Measurements from ENCODE around the gene MOB3B.
A peak's percentile ranks its signal among the peaks of the same experiment; 100 is the strongest.

Gene MOB3B

DNA sequence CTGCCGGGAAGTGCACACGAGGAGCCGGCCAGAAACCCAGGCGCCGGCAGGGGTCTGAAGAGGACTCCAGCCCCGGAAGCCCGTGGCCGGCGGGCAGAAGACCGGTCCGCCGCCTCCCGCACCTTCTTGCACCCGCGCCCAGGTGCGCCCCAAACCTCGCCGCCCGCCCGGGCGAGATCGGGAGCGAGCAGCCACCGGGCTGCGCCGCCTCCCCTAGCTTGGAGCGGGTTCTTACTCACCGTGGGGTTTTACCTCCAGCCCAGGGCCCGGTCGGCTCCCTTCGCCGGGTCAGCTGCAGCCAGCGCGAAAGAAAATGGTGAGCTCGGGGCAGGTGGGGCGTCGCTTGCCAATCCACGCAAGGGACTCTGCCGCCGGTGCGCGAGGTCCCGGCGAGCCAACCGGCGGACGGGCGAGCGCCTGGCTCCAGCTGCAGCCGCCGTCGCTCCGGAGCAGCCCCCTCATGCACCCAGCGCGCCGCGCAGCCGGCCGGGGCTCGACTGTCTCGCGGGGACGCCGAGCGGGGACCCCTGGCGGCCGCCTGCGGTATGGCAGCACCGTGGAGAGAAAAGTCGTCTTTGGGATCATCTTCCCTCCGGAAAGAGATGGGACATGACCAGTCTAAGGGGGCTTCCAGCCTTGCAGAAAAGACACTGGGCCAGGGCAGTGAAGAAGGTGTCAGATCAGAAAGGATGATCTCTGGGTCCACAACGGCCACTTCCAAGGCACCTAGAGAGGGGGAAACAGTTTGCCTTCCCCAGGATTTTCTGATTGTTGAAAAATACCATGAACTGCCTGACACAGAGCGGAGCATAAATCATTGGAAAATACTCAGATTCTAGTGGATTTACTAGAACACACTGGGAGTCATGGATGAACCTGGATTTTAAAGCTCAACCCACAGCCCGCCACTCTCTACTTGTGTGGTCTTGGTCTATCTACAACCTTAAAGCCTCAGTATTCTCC, at the start of gene MOB3B:
Gene MOB3B (minus strand): TSS at position 499 of the 963 bp plus-strand sequence. CDS start 74,264 bp downstream, outside the sequence.
- DNase-seq, result peak; percentile 68

GRCh38 chr9:27573634-27574590, 44.3 kb upstream of the MOB3B start:
- DNase-seq, result peak; percentile 100

- no peak for DNase-seq
Observed at GRCh38 chr9:27572918-27573633, 43.5 kb upstream of the MOB3B start, which contains the start of gene C9orf72. TSS of gene C9orf72 (minus strand) at chr9:27573481. CDS start at chr9:27567120, 6,361 bp downstream.

DNA sequence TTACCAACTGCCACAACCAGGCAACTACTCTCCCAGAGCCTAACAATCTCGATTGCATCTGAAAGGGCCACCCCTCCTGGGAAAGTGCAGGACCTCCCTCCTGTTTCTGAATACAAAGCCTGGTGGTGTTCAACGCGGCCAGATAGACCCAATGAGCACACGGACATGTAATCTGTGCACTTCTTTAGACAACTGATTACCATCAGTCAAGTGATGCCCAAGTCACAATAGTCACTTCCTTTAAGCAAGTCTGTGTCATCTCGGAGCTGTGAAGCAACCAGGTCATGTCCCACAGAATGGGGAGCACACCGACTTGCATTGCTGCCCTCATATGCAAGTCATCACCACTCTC, 42.9 kb upstream of the MOB3B start:
- DNase-seq, result peak; percentile 63

- no peak for DNase-seq
Observed at GRCh38 chr9:27572061-27572460, 42.4 kb upstream of the MOB3B start.

DNA sequence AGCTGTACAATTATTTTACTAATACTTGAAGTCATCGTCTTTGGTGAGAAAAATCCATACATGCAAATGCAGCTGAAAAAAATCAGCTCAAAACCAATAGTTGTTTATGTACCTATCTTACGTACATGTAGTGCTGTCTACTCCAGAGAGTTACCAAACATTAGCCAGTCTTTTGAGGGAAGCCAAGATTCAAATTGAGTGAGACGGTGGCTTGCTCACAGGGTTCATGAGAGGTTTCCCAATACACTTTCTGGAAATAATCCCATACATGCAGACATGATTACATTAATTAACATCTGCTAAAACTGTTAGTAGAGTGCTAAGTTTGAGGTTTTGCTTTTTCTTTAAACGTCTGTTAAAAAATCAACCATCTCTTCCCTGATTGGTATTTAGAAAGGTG, 41.4 kb upstream of the MOB3B start:
- DNase-seq, result no peak

DNA sequence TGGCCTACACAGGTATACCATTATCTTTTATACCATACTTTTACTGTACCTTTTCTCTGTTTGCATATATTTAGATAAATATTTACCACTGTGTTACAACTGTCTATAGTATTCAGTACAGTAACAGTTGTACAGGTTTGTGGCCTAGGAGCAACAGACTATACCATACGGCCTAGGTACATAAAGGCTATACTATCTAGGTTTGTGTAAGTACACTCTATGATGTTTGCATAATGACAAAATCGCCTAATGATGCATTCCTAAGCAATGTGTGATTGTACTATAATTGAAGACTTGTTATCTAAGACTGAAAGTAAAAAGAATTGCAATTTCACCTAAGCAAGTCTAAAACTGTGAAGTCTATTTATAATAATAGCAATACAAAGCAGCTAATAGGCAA, 39.8 kb upstream of the MOB3B start:
- DNase-seq, result no peak

- no peak for DNase-seq
Observed at GRCh38 chr9:27566118-27566517, 36.5 kb upstream of the MOB3B start.

DNA sequence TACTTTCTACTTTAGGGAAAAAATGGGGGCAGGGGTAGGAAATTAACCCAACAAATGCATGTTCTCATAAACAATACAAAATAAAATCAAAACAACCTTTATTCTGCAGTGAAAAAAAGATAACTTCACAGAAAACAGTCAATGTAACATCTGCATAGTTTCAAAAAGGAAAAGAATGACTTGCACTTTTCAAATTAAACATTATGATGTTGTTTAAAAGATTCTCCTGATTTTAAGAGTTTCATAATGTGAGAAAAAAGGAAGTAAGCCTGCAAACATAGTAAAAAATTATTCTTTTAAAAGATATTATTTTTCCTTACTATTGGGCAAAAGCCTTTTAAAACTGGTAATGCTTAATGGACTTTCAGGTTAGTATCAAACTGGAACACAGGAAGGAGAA, 36.1 kb upstream of the MOB3B start:
- DNase-seq, result no peak

GRCh38 chr9:27564670-27565069, 35.1 kb upstream of the MOB3B start:
- DNase-seq, result no peak

GRCh38 chr9:27563738-27564430, 34.3 kb upstream of the MOB3B start:
- no peak for DNase-seq

- no peak for DNase-seq
Observed at GRCh38 chr9:27561685-27562084, 32.1 kb upstream of the MOB3B start.

DNA sequence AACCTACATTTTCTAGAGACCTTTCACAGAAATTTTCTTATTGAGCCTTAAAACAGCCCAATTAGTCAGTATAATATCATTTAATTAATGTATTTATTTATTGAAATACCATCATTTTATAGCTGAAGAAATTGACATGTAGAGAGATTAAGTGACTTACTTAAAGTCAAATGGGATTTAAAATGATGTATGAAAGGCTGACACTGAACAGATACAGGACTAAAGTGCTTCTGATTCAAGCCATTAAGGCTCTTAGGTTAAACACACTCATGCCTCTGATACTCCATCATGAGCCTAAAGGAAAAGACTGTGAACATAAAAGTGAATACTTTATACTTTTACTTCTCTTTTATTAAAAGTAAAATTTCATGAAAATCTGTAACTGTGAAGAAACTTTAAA, 30.8 kb upstream of the MOB3B start:
- DNase-seq, result no peak

DNA sequence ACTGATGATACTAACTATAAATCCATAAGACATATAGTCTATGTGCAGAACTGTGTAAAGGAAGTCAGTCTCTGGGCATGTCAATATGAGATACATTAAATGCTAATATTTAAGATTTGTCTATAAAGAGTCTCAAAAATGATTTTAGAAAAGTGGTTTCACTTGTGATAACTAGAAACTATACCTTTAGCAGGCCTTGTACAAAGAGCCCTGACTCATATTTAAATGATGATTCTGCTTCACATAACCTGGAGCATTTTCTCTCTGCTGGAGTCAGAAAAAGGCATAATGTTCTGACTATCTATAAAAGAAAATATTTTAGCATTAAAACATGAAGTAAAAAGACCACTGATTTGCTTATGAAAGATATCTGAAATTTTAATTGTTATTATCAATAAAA, 28.7 kb upstream of the MOB3B start:
- no peak for DNase-seq

DNA sequence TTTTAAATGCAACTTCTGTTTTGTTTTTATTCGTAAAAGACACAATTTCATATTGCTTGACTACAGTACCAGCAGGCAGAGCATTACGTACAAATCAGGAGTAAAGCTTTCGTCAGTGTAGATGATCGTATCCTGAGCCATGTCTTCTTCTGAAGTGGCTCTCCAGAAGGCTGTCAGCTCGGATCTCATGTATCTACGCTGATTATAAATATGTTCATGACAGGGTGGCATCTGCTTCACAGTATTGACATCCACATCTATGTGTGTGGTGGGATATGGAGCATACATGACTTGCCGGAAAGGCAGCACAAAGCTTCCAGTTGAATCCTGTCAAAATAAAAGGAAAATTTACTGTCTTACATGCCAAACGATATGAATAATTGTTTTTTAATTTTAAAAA, 26.9 kb upstream of the MOB3B start:
- DNase-seq, result no peak

- no peak for DNase-seq
Observed at GRCh38 chr9:27554712-27555111, 25.1 kb upstream of the MOB3B start.

DNA sequence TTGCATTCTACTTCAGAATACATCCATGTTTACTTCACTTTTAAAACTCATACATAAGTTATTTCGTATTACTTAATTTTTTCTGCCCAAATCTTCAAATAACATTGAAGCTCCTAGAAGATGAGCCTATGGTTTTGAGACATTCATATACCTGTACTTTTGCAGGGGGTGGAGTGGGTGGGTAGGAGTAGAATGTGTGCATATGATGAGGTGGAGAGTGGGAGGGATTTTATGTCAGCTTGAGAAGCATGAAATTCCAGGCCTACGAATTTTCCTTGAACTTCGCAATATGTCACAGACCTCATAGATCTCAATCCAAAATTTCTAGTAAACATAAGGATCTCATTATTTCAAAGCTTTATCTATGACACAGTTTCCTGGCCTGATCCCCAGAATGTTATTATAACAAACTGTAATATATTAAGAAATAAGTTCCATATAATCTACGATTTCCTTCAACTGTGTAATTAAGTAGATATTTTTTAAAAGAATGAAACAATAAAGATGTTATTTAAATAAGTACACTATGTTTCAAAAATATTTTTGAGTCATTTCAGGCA, 19.7 kb upstream of the MOB3B start:
- DNase-seq, result no peak

DNA sequence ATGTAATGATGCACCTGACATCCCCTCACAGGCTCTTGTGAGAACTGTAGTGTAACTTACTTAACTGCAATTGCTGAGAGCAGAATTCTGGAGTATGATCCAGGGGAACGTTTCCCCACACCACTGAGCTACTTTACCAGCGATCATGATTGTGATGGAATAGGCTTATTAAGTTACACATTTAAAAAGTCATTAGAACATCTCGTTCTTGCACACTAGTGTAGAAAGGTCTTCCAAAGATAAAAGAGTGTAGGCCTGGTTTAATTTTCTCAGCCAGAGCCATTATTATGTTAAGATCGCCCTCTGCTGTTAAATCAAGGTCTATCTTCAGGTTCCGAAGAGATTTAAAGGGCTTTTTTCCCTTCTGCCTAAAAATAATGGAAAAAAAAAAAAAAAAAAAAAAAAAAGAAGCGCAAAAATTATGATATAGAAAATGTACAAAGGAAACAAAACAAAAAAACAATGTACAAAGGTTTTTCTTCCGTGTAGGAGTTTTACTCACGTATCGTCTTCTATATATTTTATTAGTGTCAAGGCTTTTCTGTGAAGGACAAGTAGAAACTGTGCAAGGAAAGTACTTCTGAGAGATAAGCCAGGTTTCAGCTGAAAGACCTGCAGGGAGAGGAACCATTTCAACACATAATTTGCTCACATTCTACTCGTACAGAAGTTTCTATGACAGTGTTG, 18.6 kb upstream of the MOB3B start:
- DNase-seq, result peak; percentile 57

GRCh38 chr9:27545471-27545870, 15.9 kb upstream of the MOB3B start:
- DNase-seq, result no peak

DNA sequence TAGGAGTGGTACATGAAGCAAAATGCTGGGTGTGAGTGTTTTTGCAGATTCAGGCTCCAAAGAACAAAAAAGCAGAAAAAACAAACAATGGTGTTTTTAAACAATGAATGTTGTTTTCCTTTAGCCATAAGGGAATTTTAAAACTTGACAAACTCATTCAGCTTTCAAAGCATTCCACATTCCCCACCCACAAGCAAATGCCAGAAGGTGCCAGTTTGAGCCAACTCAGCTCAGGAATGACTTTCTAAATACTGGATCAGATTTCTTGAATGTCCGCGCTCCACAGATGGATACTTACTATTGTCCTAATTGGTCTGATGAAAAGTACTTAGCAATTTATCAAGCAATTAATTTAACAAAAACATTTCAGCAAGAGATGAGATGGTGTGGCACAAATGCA, 12.9 kb upstream of the MOB3B start:
- no peak for DNase-seq

DNA sequence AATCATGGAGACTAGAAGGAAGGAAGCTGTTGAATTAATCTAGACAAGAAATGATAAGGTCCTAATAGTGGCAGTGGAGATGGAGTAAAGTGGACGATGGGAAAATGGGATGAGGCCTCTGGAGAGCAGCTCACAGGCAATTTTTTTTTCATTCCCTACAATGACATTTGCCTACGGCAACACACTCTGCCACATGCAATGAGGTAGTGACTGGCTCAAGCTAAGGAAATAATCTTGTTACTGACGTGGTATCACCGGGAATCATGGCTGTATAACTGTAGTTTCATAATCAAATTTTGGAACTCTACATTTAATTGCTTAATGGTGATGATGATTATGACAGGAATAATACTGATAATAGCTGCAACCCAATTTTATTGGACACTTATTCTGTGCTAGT, 12.1 kb upstream of the MOB3B start:
- no peak for DNase-seq

All from hematopoietic multipotent progenitor cell treated with erythropoietin and hydrocortisone succinate and interleukin-3 and kit ligand, for 8 days (in vitro differentiated cells).